GM15510 (cell line): ENCODE data around the gene PRAMEF2.
"Not testable (repeated sequence)": the region's sequence is repeated elsewhere in the genome, so short reads cannot be mapped to it uniquely, and the experiment has no call there.

Experiments
- POLR2A ChIP-seq: IDR thresholded peaks from 3 replicates; pipeline ENCODE4 v1.6.1; 2011; ENCODE audit warnings: borderline replicate concordance; ENCODE audit not compliant: insufficient read length; ENCODE audit errors: extremely low read depth

Gene PRAMEF2

DNA sequence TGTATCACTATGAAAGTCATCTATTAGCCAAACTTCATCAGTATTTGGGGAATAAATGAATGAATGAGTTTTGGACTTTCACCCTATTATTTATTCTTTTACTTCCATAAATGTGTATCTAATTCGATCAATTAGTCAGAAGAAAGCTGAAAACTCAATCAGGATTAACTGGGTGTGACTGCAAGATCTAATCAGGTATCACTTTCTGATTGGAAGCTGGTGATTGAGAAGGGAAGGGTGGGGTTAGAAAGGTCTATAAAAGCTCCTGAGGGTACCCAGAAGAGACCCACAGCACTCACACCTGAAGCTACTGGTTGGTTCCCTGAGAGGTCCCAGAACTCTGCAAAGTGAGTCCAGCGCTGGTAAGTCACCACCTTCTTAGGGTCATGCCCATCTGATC, at the start of gene PRAMEF2:
Gene PRAMEF2, plus strand, starts transcription at position 301 of the 400 bp plus-strand sequence. CDS start 1,924 bp downstream, outside the sequence.
- not testable (repeated sequence) for TF ChIP-seq POLR2A

- TF ChIP-seq POLR2A: no peak
Measured at GRCh38 chr1:12809933-12810332, 47.0 kb upstream of the PRAMEF2 start.

DNA sequence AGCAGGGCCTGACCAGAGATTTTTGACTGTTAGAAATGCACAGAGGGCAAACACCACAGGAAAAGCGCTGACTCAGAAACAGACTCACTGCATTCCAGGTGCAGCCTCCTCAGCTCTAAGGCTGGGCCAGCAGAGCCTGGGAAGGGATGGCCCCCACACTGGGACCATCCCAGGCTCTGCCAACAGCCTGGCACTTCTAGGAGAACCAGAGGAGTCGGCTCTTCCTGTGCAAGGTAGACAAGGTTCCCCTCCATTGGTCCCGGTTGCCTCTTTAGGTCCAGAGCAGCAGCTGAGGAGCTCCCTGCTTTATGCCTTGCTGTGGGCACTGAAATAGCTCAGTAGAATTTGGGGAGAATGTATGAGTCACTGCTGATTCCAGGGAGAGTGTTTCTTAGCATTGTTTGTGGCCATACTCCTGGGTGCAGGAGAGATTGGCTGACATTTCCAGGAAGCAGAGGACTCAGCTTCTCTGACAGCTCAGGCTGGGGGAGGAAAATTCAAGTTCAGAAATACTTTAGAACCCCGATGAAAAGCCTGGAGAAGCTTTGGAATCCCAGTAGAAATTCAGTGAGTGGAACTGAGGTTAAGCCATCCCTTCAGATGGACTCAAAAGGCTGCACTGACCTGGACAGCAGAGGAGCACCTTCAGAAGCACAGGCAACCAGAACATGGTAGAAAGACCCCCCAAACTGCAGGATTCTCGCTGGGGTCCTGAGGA, 46.0 kb upstream of the PRAMEF2 start:
- no peak for TF ChIP-seq POLR2A

DNA sequence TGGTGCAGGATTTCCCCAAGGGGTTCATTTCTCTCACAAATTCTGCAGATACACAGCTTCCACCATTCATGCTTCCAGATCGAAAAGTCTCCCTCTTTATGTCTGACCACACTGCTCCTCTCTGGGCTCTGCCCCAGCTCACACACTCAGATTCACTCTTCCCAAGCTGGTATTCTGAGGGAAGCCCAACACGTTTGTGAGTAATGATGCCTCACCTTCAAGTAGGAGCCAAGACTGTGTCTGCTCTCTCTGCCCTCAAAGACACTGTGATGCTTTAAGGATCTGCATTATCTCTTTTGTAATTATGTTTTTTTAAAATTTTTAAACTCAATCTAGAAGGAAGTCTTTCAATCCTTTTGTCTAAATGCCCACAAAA, 45.5 kb upstream of the PRAMEF2 start:
- no peak for TF ChIP-seq POLR2A

DNA sequence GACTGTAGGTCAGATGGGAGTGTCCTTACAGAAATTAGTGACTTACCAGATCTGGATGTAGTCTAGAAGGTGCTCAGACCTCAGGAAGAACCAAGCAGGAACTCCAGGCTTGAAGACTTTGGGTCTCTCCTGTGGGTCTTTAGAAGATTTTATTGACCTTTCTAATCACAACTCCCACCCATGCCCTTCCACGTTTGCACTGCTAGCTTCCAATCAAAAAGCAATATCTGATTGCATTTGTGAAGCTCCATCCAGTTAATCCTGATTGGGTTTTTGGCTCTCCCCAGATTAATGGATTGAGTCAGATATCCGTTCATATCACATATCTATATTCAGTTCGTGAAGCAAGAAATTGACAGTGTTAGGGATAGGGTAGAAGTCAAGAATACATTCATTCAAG, 25.6 kb upstream of the PRAMEF2 start, which contains the start of gene PRAMEF11:
Gene PRAMEF11, minus strand, starts transcription at position 101 of the 400 bp plus-strand sequence. CDS start 2,621 bp downstream, outside the sequence.
- TF ChIP-seq POLR2A: not testable (repeated sequence)

GRCh38 chr1:12848620-12849019, 8.3 kb upstream of the PRAMEF2 start, which contains the start of gene HNRNPCL1:
Gene HNRNPCL1, minus strand, starts transcription at chr1:12848720. Its CDS starts 431 bp downstream, at chr1:12848289.
- not testable (repeated sequence) for TF ChIP-seq POLR2A

GRCh38 chr1:12851779-12852178, 5.1 kb upstream of the PRAMEF2 start:
- no peak for TF ChIP-seq POLR2A

DNA sequence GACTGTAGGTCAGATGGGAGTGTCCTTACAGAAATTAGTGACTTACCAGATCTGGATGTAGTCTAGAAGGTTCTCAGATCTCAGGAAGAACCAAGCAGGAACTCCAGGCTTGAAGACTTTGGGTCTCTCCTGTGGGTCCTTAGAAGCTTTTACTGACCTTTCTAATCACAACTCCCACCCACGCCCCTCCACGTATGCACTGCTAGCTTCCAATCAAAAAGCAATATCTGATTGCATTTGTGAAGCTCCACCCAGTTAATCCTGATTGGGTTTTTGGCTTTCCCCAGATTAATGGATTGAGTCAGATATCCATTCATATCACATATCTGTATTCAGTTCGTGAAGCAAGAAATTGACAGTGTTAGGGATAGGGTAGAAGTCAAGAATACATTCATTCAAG, 29.2 kb downstream of the PRAMEF2 start, which contains the start of gene PRAMEF4:
Gene PRAMEF4, minus strand, starts transcription at position 101 of the 400 bp plus-strand sequence. CDS start 2,807 bp downstream, outside the sequence.
- TF ChIP-seq POLR2A: not testable (repeated sequence)

DNA sequence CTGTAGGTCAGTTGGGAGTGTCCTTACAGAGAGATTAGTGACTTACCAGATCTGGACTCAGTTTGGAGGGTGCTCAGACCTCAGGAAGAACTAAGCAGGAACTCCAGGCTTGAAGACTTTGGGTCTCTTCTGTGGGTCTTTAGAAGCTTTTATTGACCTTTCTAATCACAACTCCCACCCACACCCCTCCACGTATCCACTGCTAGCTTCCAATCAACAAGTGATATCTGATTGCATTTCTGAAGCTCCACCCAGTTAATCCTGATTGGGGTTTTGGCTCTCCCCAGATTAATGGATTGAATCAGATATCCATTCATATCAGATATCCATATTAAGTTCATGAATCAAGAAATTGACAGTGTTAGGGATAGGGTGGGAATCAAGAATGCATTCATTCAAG, 41.3 kb downstream of the PRAMEF2 start, which contains the start of gene PRAMEF10:
Gene PRAMEF10, minus strand, starts transcription at position 101 of the 400 bp plus-strand sequence. CDS start 2,423 bp downstream, outside the sequence.
- TF ChIP-seq POLR2A: not testable (repeated sequence)
